ENCODE results near the gene PPM1F. TPM values are rescaled to one million over a fixed set of nuclear protein-coding genes. Genes with fewer than 3 reads are reported as not detected.

Gene PPM1F
- total and polyA plus RNA-seq, 10 of the 15 experiments (the other 5 are each of a cell fraction or from before 2014, with no cell fraction given), result 0.55 to 26.3 (median 9.7) TPM

GRCh38 chr22:21962655-21962949, 10.0 kb upstream of the PPM1F start (continued):
- TF ChIP-seq ZBTB4 (CRISPR knock-in tag; IDR thresholded peaks at IDR 0.05), result no peak

GRCh38 chr22:21961886-21962654, 9.4 kb upstream of the PPM1F start:
- Histone ChIP-seq H3K27ac (ENCODE audit: control insufficient read depth, insufficient read depth) (no peak overlapping the region), H3K79me2 (ENCODE audit: control insufficient read depth, insufficient read depth, low read length) (no peaks in the 10 kb centered on the region), H3K27me3 (replicated peaks in 1 of 2; ENCODE audit: control insufficient read depth in 2 of 2, insufficient read depth in 2 of 2, low read length in 1 of 2) (no peaks in the 10 kb centered on the region), H4K20me1 (ENCODE audit: control insufficient read depth, insufficient read depth) (no peaks in the 10 kb centered on the region), H3K9me3 (replicated peaks; ENCODE audit: control insufficient read depth, insufficient read depth, low read length) (no peaks in the 10 kb centered on the region), H3K4me1 (ENCODE audit: control insufficient read depth, insufficient read depth, low read length) (no peaks in the 10 kb centered on the region), H2AFZ (ENCODE audit: control insufficient read depth, low read depth, low read length) (no peak overlapping the region), H3K36me3 (ENCODE audit: control insufficient read depth in 2 of 2, insufficient read depth in 2 of 2, low read length in 1 of 2) (peaks cover 10% of the 10 kb centered on the region in 2 experiments; a peak in 3 of 4 replicates), H3K4me3 (no peak overlapping the region), H3K9ac (ENCODE audit: control insufficient read depth, insufficient read depth, low read length) (no peak overlapping the region), H3K4me2 (ENCODE audit: control insufficient read depth, insufficient read depth) (no peak overlapping the region)
- POLR2A ChIA-PET, result interaction anchor here (1.1 kb wide), 1 partner anchor 10 kb away, joined by 3 read pairs; no protein-coding TSS in a partner anchor
- 84% methylated on average over 23 of the region's 23 CpGs for WGBS (ENCODE audit: insufficient coverage, insufficient replicate concordance, low lambda C conversion rate, missing lambda C conversion rate)
- BruUV-seq (replicated peaks), result no TSS peak
- in situ Hi-C loops (cut with MboI) (no loop called here), intact Hi-C loops (cut with micrococcal nuclease; ENCODE audit: unreplicated experiment) (no loop called here)
- RAD21 ChIA-PET (ENCODE audit: unreplicated experiment), result no interaction called here
- TF ChIP-seq SMARCA5 (IDR thresholded peaks at IDR 0.05) (no peak), YY1 (IDR thresholded peaks at IDR 0.05; ENCODE audit: low read depth, low read length) (no peak), TARDBP (IDR thresholded peaks at IDR 0.05; ENCODE audit: borderline replicate concordance) (no peak)
- SMC1A ChIA-PET (ENCODE audit: uncharacterized antibody, unreplicated experiment), result no interaction called here
- CTCF ChIA-PET, result interaction anchor here (1.5 kb wide), 1 partner anchor 10 kb away, joined by 5 read pairs; no protein-coding TSS in a partner anchor
- no peak for FAIRE-seq
- ATAC-seq, result no peak
- no peak for DNase-seq (ENCODE audit: low read depth, low spot score)

Measured in GM12878 (cell line).